ENCODE measurements around the gene GPR108. TPM values are rescaled to one million over a fixed set of nuclear protein-coding genes. Genes with fewer than 3 reads are reported as not detected.

Gene GPR108
- total RNA-seq, 2 experiments from 2014 or later = 34.5 to 36.6 TPM

- intact Hi-C loops (cut with DNase I, micrococcal nuclease) = no loop called here
- no peak for TF ChIP-seq CTCF (IDR thresholded peaks at IDR 0.05)
- CTCF ChIA-PET = no interaction called here
These were observed 6.3 kb downstream of the GPR108 start for GRCh38 chr19:6730941-6731670.

GRCh38 chr19:6730153-6730804, 7.1 kb downstream of the GPR108 start:
- no peaks in the 10 kb centered on the region for H3K9me3 Mint-ChIP-seq
- DNase-seq (peak in 4 of 14 experiments; percentile 9 to 62 (median 36)), ATAC-seq (ENCODE audit: poor library complexity) (no peak)
- no peaks in the 10 kb centered on the region for H3K27me3 Mint-ChIP-seq
- Histone ChIP-seq H3K4me1 (ENCODE audit: insufficient read depth, low read length) (peaks cover 6% of the 10 kb centered on the region), H3K27me3 (ENCODE audit: control insufficient read depth in 1 of 2, insufficient read depth in 2 of 2, low read length in 2 of 2) (no peaks in the 10 kb centered on the region), H3K36me3 (ENCODE audit: insufficient read depth, low read length) (peaks cover 33% of the 10 kb centered on the region), H3K9me3 (ENCODE audit: control insufficient read depth in 1 of 2, insufficient read depth in 1 of 2, low read length in 2 of 2) (no peaks in the 10 kb centered on the region), H3K4me3 (ENCODE audit: low read length) (no peak overlapping the region), H3K27ac (ENCODE audit: low read depth in 1 of 2, low read length in 2 of 2) (no peak overlapping the region)
- CTCF ChIA-PET = no interaction called here
- no peak overlapping the region for H3K4me3 Mint-ChIP-seq
- H3K36me3 Mint-ChIP-seq (ENCODE audit: low read depth) = peaks cover 14% of the 10 kb centered on the region
- POLR2A ChIA-PET = no interaction called here
- intact Hi-C loops (cut with DNase I, micrococcal nuclease) = no loop called here
- no peak for TF ChIP-seq CTCF (IDR thresholded peaks at IDR 0.05)
- H3K27ac Mint-ChIP-seq = no peak overlapping the region
- no peaks in the 10 kb centered on the region for H3K4me1 Mint-ChIP-seq (ENCODE audit: low read depth)

More at GRCh38 chr19:6730941-6731670, 6.3 kb downstream of the GPR108 start:
- no peaks in the 10 kb centered on the region for H3K9me3 ChIP-seq (ENCODE audit: control insufficient read depth in 1 of 2, insufficient read depth in 1 of 2, low read length in 2 of 2)
- H3K27ac Mint-ChIP-seq = no peak overlapping the region
- peaks cover 16% of the 10 kb centered on the region for H3K36me3 Mint-ChIP-seq (ENCODE audit: low read depth)
- no peaks in the 10 kb centered on the region for H3K27me3 Mint-ChIP-seq
- H3K9me3 Mint-ChIP-seq = no peaks in the 10 kb centered on the region
- peaks cover 3% of the 10 kb centered on the region for H3K4me1 Mint-ChIP-seq (ENCODE audit: low read depth)
- H3K36me3 ChIP-seq (ENCODE audit: insufficient read depth, low read length) = peaks cover 33% of the 10 kb centered on the region
- DNase-seq (no peak), ATAC-seq (ENCODE audit: poor library complexity) (no peak)
- peaks cover 11% of the 10 kb centered on the region for H3K4me1 ChIP-seq (ENCODE audit: insufficient read depth, low read length)
- H3K4me3 ChIP-seq (ENCODE audit: low read length) = no peak overlapping the region
- no peaks in the 10 kb centered on the region for H3K27me3 ChIP-seq (ENCODE audit: control insufficient read depth in 1 of 2, insufficient read depth in 2 of 2, low read length in 2 of 2)
- no peak overlapping the region for H3K4me3 Mint-ChIP-seq
- no peak overlapping the region for H3K27ac ChIP-seq (ENCODE audit: low read depth in 1 of 2, low read length in 2 of 2)
- POLR2A ChIA-PET = no interaction called here

- Mint-ChIP-seq H3K4me3 (no peak overlapping the region), H3K27ac (no peak overlapping the region), H3K9me3 (no peaks in the 10 kb centered on the region), H3K36me3 (ENCODE audit: low read depth) (peaks cover 14% of the 10 kb centered on the region), H3K4me1 (ENCODE audit: low read depth) (no peaks in the 10 kb centered on the region), H3K27me3 (no peaks in the 10 kb centered on the region)
- H3K4me3 ChIP-seq (ENCODE audit: low read length) = no peak overlapping the region
- no peaks in the 10 kb centered on the region for H3K9me3 ChIP-seq (ENCODE audit: control insufficient read depth in 1 of 2, insufficient read depth in 1 of 2, low read length in 2 of 2)
- H3K4me1 ChIP-seq (ENCODE audit: insufficient read depth, low read length) = peaks cover 8% of the 10 kb centered on the region
- H3K27me3 ChIP-seq (ENCODE audit: control insufficient read depth in 1 of 2, insufficient read depth in 2 of 2, low read length in 2 of 2) = no peaks in the 10 kb centered on the region
- no peak for TF ChIP-seq CTCF (IDR thresholded peaks at IDR 0.05)
- H3K27ac ChIP-seq (ENCODE audit: low read depth in 1 of 2, low read length in 2 of 2) = no peak overlapping the region
- ChIA-PET POLR2A (interaction anchor here (1.3 kb wide), 1 partner anchor 8 kb away, joined by 5 read pairs; the partner anchor contains the start of gene GPR108), CTCF (no interaction called here)
- H3K36me3 ChIP-seq (ENCODE audit: insufficient read depth, low read length) = peaks cover 29% of the 10 kb centered on the region
- intact Hi-C loops (cut with DNase I, micrococcal nuclease) = no loop called here
- ATAC-seq (ENCODE audit: poor library complexity) (no peak), DNase-seq (no peak)
These were observed 7.7 kb downstream of the GPR108 start for GRCh38 chr19:6729573-6730152.

Measured in CD4-positive, alpha-beta T cell (primary cell).